A549 (cell line): ENCODE data around the gene ARID1B. TPM values are rescaled to one million over a fixed set of nuclear protein-coding genes. Genes with fewer than 3 reads are reported as not detected.

Experiments used
- ATAC-seq, 2 experiments: fragments of 200-7000 bp in 1 of 2; fragments of >200 bp in 1 of 2; cut with Nextera tagmentation in 1 of 2; cut with Tn5 transposase in 1 of 2; 3 replicates each; pipeline versions ENCODE4 v1.8.0 to v1.9.1; 2018 to 2020; ENCODE audit warnings: mild to moderate bottlenecking in 1 of 2, moderate library complexity in 1 of 2
- CTCF ChIA-PET: fragments of 300-600 bp; sonication (Branson Sonifier 250); formaldehyde crosslinking; extraction: SDS; loops from one replicate; lab custom pipeline; 2021; ENCODE audit warnings: antibody characterized with exemption, inconsistent platforms; lab: Yijun Ruan, JAX
- POLR2A ChIA-PET: fragments of 350-600 bp; formaldehyde crosslinking; extraction: SDS; loops from one replicate; lab custom pipeline; 2021; ENCODE audit warnings: antibody characterized with exemption, inconsistent platforms; lab: Yijun Ruan, JAX
- DNase-seq, 2 experiments: peaks; one replicate each; pipeline versions ENCODE4 v3.0.0 to v3.0.0-alpha.2; 2011 to 2016; ENCODE audit warnings: low read depth in 1 of 2, low spot score in 1 of 2
- FAIRE-seq: peaks from 2 replicates; lab custom pipeline; 2011; peaks lifted over from hg19 to GRCh38; lab: Jason Lieb, UNC
- H3K27ac ChIP-seq, 2 experiments: fragments of >200 bp; sonication (Bioruptor Twin); formaldehyde crosslinking; 3 replicates each; pipeline ENCODE4 v1.5.1; 2016 to 2017
- H3K4me1 ChIP-seq: fragments of >200 bp; sonication (Bioruptor Twin); formaldehyde crosslinking; 3 replicates; pipeline ENCODE4 v1.6.1; 2016
- H3K4me2 ChIP-seq: fragments of >200 bp; sonication (Bioruptor Twin); formaldehyde crosslinking; 3 replicates; pipeline ENCODE4 v1.6.1; 2016
- H3K4me3 ChIP-seq: fragments of >200 bp; sonication (Bioruptor Twin); formaldehyde crosslinking; 3 replicates; pipeline ENCODE4 v1.5.1; 2016
- H3K9me3 ChIP-seq: fragments of >200 bp; sonication (Bioruptor Twin); formaldehyde crosslinking; 3 replicates; pipeline ENCODE4 v1.6.1; 2016
- BCL3 ChIP-seq: fragments of >200 bp; sonication (Bioruptor Twin); formaldehyde crosslinking; IDR thresholded peaks from 3 replicates; pipeline ENCODE4 v1.6.1; 2016
- BHLHE40 ChIP-seq: IDR thresholded peaks from 2 replicates; pipeline ENCODE4 v1.6.1; 2012; ENCODE audit warnings: low read depth, low read length, inconsistent platforms
- CBX2 ChIP-seq: fragments of 200-600 bp; sonication (generic); IDR thresholded peaks from 2 replicates; pipeline ENCODE4 v1.6.1; 2016; ENCODE audit warnings: low read depth, mild to moderate bottlenecking, borderline replicate concordance
- CEBPB ChIP-seq, 2 experiments: fragments of >200 bp in 1 of 2; sonication (Bioruptor Twin) in 1 of 2; formaldehyde crosslinking in 1 of 2; IDR thresholded peaks; 2 replicates each; pipeline ENCODE4 v1.6.1; 2012 to 2016
- CTCF ChIP-seq: fragments of >200 bp; sonication (Bioruptor Twin); formaldehyde crosslinking; IDR thresholded peaks from 3 replicates; pipeline ENCODE4 v1.5.1; 2016
- E2F6 ChIP-seq: IDR thresholded peaks from 2 replicates; pipeline ENCODE4 v1.6.1; 2012; ENCODE audit warnings: low read depth, borderline replicate concordance
- EHF ChIP-seq: fragments of 250-450 bp; sonication (Bioruptor Pico); IDR thresholded peaks from 2 replicates; pipeline ENCODE4 v1.5.0; 2020; ENCODE audit warnings: mild to moderate bottlenecking
- ELK1 ChIP-seq: fragments of 150-350 bp; IDR thresholded peaks from 2 replicates; pipeline ENCODE4 v1.6.1; 2014; ENCODE audit warnings: low read depth, mild to moderate bottlenecking, low read length
- ESRRA ChIP-seq: fragments of 150-350 bp; IDR thresholded peaks from 2 replicates; pipeline ENCODE4 v1.6.1; 2014; ENCODE audit warnings: mild to moderate bottlenecking, low read length, borderline replicate concordance
- FOSB ChIP-seq: fragments of 250-450 bp; sonication (Bioruptor Pico); IDR thresholded peaks from 2 replicates; pipeline ENCODE4 v1.5.0; 2020; ENCODE audit warnings: mild to moderate bottlenecking, moderate library complexity
- HDAC2 ChIP-seq: fragments of 200-600 bp; sonication (generic); IDR thresholded peaks from 2 replicates; pipeline ENCODE4 v1.6.1; 2016
- HEYL ChIP-seq: fragments of 250-450 bp; sonication (Bioruptor Pico); IDR thresholded peaks from 2 replicates; pipeline ENCODE4 v1.8.0; 2021; ENCODE audit warnings: mild to moderate bottlenecking, moderate library complexity
- HOXA7 ChIP-seq: fragments of 250-450 bp; sonication (Bioruptor Pico); IDR thresholded peaks from 2 replicates; pipeline ENCODE4 v1.5.0; 2020; ENCODE audit warnings: mild to moderate bottlenecking, moderate library complexity
- HOXB13 ChIP-seq: fragments of 250-450 bp; sonication (Bioruptor Pico); IDR thresholded peaks from 2 replicates; pipeline ENCODE4 v1.5.0; 2020; ENCODE audit warnings: low read depth, mild to moderate bottlenecking, moderate library complexity
- HOXB5 ChIP-seq: fragments of 250-450 bp; sonication (Bioruptor Pico); IDR thresholded peaks from 2 replicates; pipeline ENCODE4 v1.5.0; 2020; ENCODE audit warnings: mild to moderate bottlenecking, moderate library complexity
- KDM1A ChIP-seq: fragments of 200-600 bp; sonication (generic); IDR thresholded peaks from 2 replicates; pipeline ENCODE4 v1.6.1; 2016; ENCODE audit warnings: low read depth, mild to moderate bottlenecking
- MAFK ChIP-seq: fragments of 450-650 bp; IDR thresholded peaks from 2 replicates; pipeline ENCODE4 v1.6.1; 2014; ENCODE audit not compliant: partially characterized antibody
- MAZ ChIP-seq: fragments of 150-350 bp; IDR thresholded peaks from 2 replicates; pipeline ENCODE4 v1.6.1; 2014; ENCODE audit warnings: antibody characterized with exemption, low read depth, low read length, borderline replicate concordance
- NFE2L2 ChIP-seq: fragments of 150-350 bp; conservative IDR thresholded peaks from 2 replicates; pipeline ENCODE4 v1.6.1; 2014; ENCODE audit warnings: low read length
- NPAS2 ChIP-seq: fragments of 250-450 bp; sonication (Bioruptor Pico); IDR thresholded peaks from 2 replicates; pipeline ENCODE4 v1.8.0; 2022; ENCODE audit warnings: mild to moderate bottlenecking, moderate library complexity, borderline replicate concordance
- PHF8 ChIP-seq: fragments of 200-600 bp; sonication (generic); IDR thresholded peaks from 2 replicates; pipeline ENCODE4 v1.6.1; 2016; ENCODE audit warnings: low read depth, mild to moderate bottlenecking, antibody characterized with exemption, moderate library complexity, borderline replicate concordance
- POLR2A ChIP-seq: IDR thresholded peaks from 2 replicates; pipeline ENCODE4 v1.6.1; 2012; ENCODE audit warnings: mild to moderate bottlenecking, low read length
- RFX5 ChIP-seq: fragments of 450-650 bp; IDR thresholded peaks from 2 replicates; pipeline ENCODE4 v1.7.1; 2014; ENCODE audit warnings: antibody characterized with exemption, mild to moderate bottlenecking, moderate library complexity
- RNF2 ChIP-seq: fragments of 200-600 bp; sonication (generic); IDR thresholded peaks from 2 replicates; pipeline ENCODE4 v1.6.1; 2016; ENCODE audit warnings: low read depth, mild to moderate bottlenecking, antibody characterized with exemption, moderate library complexity, borderline replicate concordance
- SMC3 ChIP-seq: fragments of >200 bp; sonication (Bioruptor Twin); formaldehyde crosslinking; IDR thresholded peaks from 3 replicates; pipeline ENCODE4 v1.6.1; 2018; ENCODE audit warnings: inconsistent platforms
- SREBF2 ChIP-seq: fragments of 450-650 bp; IDR thresholded peaks from 2 replicates; pipeline ENCODE4 v1.6.1; 2014; ENCODE audit warnings: mild to moderate bottlenecking, moderate library complexity
- TFCP2L1 ChIP-seq: fragments of 250-450 bp; sonication (Bioruptor Pico); IDR thresholded peaks from 2 replicates; pipeline ENCODE4 v1.5.0; 2021; ENCODE audit warnings: mild to moderate bottlenecking
- USF2 ChIP-seq: fragments of 450-650 bp; IDR thresholded peaks from 2 replicates; pipeline ENCODE4 v1.6.1; 2014; ENCODE audit warnings: antibody characterized with exemption
- WGBS: methylation state at CpG from one replicate; pipeline ENCODE4 v1.1.6; 2017; ENCODE audit errors: missing lambda C conversion rate; 5-methylcytosine and 5-hydroxymethylcytosine counted together
- polyA plus RNA-seq, 4 experiments: library from polyadenylated mRNA; depleted of rRNA in 3 of 4; stranded (reverse); fragments of >200 nt; fragmentation: RNase III in 1 of 4; extraction: RNeasy Plus Mini Kit Qiagen cat#74134 plus additional on column Dnase treatment in 1 of 4; gene quantifications; 2 replicates in 3 of 4; 3 replicates in 1 of 4; pipeline ENCODE4 v1.2.3, GENCODE V29; 2011 to 2017

The ARID1B gene
- polyA plus RNA-seq, 2 of the 4 experiments (the other 2 are of a cell fraction) = 13.5 to 16.3 TPM

DNA sequence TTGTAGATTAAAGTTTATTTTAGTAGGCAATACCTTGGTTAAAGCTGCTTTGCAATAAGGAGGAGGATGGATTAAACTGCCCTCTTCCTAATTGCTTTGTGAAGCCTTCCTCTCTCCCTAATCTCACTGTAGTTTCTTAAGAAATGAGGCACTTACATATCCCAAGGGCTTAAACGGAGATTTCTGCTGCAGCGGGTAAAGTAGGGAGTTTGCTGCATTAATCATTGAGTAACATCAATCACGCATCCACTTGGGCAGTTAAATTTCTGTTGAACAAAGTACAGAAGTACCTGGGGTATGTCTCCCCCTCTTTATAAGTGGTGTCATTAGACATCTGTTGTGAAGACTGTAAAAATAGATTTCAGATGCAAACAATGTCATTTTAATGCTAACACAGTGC lies 29.5 kb upstream of the ARID1B start:
- 62% methylated on average over 3 of the region's 3 CpGs for WGBS
- ATAC-seq (no peak), FAIRE-seq (no peak), DNase-seq (no peak)
- Histone ChIP-seq H3K4me1 (no peaks in the 10 kb centered on the region), H3K27ac (no peak overlapping the region), H3K4me3 (no peak overlapping the region), H3K9me3 (no peaks in the 10 kb centered on the region), H3K4me2 (no peak overlapping the region)
- no peak for TF ChIP-seq CBX2
- no peak for TF ChIP-seq USF2
- TF ChIP-seq SMC3 = no peak
- no peak for TF ChIP-seq NFE2L2
- TF ChIP-seq HDAC2 = no peak
- TF ChIP-seq HOXB5 (CRISPR knock-in tag) = no peak
- no peak for TF ChIP-seq KDM1A
- TF ChIP-seq CEBPB (IDR thresholded peaks at IDR 0.05) = no peak
- ChIA-PET CTCF (no interaction called here), POLR2A (no interaction called here)

GRCh38 chr6:156748504-156748903 lies 28.7 kb upstream of the ARID1B start:
- FAIRE-seq (no peak), ATAC-seq (no peak), DNase-seq (no peak)
- WGBS = 94% methylated on average over 1 of the region's 1 CpG
- TF ChIP-seq CBX2 (no peak), EHF (no peak), MAZ (no peak), MAFK (no peak), TFCP2L1 (CRISPR knock-in tag) (no peak), NPAS2 (CRISPR knock-in tag) (no peak), NFE2L2 (no peak), E2F6 (no peak), HEYL (CRISPR knock-in tag) (no peak), CTCF (no peak), HOXB13 (CRISPR knock-in tag) (no peak), RNF2 (no peak), CEBPB (IDR thresholded peaks at IDR 0.05) (no peak), BHLHE40 (no peak)
- ChIA-PET POLR2A (no interaction called here), CTCF (no interaction called here)
- Histone ChIP-seq H3K4me3 (no peak overlapping the region), H3K27ac (no peak overlapping the region), H3K4me2 (no peak overlapping the region), H3K4me1 (no peaks in the 10 kb centered on the region), H3K9me3 (no peaks in the 10 kb centered on the region)

DNA sequence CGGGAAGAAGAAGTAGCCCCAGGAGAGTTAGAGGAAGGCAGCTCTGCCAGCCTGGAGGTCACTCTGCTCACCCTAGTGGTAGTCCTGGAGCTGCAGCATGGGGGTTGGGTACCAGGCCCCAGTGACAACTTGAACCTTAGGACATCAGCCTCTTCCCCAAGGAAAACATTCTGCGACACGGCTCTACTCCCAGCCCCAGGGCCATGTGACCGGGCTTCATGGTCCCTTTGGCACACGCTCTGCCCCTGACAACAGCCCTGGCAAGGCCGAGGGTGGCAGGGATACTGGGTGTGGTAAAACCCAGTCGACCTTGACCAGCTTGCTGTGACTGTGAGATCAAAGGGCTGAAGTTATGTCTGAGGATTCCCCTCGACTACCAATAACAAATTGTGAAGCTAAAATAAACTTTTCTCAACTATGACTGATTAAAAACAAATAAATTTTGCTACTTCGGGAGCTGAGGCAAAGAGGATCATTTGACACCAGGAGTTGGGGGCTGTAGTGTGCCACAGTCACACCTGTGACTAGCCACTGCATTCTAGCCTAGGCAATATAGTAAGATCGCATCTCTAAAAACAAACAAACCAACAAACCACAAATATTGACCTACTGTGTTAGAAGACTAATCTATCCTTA lies 24.4 kb upstream of the ARID1B start:
- Histone ChIP-seq H3K4me3 (no peak overlapping the region), H3K9me3 (no peaks in the 10 kb centered on the region), H3K27ac (no peak overlapping the region), H3K4me2 (no peak overlapping the region), H3K4me1 (no peaks in the 10 kb centered on the region)
- ChIA-PET POLR2A (no interaction called here), CTCF (interaction anchor here (1.0 kb wide), 1 partner anchor 10 kb away, joined by 3 read pairs; no protein-coding TSS in a partner anchor)
- ATAC-seq (peak; percentile 47 to 86; a peak in 3 of 6 replicates), FAIRE-seq (no peak), DNase-seq (peak in 1 of 2 experiments; percentile 20)
- WGBS = 54% methylated on average over 9 of the region's 10 CpGs
- no peak for TF ChIP-seq SMC3
- TF ChIP-seq FOSB (CRISPR knock-in tag) = no peak
- TF ChIP-seq CBX2 = no peak
- no peak for TF ChIP-seq CEBPB (IDR thresholded peaks at IDR 0.05)
- TF ChIP-seq PHF8 = no peak
- TF ChIP-seq RFX5 = no peak
- no peak for TF ChIP-seq NFE2L2
- TF ChIP-seq ESRRA = no peak
- TF ChIP-seq ELK1 = no peak
- TF ChIP-seq SREBF2 = no peak
- no peak for TF ChIP-seq MAZ
- no peak for TF ChIP-seq POLR2A
- no peak for TF ChIP-seq BHLHE40
- TF ChIP-seq BCL3 = no peak
- no peak for TF ChIP-seq USF2
- TF ChIP-seq HOXA7 (CRISPR knock-in tag) = no peak
- no peak for TF ChIP-seq HEYL (CRISPR knock-in tag)
